GM10847 (cell line): ENCODE measurements around the gene UROC1.

Source experiments
- POLR2A ChIP-seq: IDR thresholded peaks from 2 replicates; pipeline ENCODE4 v1.6.1; 2011; ENCODE audit not compliant: insufficient read length; ENCODE audit errors: extremely low read depth

The UROC1 gene

DNA sequence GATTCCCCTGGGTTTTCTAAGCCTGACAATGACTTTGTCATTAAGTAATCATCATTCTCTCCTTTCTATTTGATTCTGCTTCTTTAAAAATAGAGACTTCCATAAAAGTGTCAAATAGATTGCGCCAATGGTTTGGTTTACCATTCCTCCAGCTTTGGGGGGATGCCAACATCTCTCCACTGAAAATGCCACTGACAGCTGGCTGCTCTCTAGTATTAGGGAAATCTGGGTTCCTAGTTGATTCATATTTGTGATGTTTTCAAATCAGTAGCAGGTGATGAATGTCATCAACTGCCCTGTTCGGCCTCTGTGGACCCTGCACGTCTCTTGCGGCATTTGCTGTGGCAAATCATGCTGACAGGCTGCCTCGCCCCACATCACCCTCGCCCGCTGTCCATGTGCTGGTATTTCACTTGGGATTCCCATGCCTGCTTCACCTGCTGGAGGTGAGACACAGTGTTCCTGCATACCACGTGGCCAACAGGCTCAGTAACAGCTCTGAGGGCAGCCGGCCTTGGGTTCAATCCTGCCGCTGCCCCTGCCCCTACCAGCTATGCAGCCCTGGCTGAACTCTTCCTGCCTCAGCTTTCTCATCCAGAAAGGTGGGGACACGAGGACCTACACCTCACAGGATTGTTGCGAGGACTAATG, 70.0 kb downstream of the UROC1 start:
- TF ChIP-seq POLR2A, result no peak

DNA sequence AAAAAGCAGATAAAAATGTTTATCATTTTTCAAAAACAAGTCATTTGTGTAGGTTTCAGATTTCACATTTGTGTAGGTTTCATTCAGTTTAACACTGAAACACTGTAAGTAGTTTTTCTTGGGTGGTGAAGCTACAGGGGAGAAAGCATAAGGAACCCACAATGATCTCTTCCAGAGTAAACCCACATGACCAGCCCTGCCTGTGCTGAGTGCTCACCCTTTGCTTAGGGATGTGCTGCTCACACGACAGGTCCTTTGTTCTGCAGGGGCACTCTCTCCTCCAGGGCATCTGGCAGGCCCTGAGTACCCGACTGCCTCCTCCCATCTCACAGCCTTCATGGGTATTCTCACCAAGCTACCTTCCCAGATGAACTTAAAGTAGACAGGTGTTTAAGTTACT, 70.8 kb downstream of the UROC1 start:
- TF ChIP-seq POLR2A, result no peak

DNA sequence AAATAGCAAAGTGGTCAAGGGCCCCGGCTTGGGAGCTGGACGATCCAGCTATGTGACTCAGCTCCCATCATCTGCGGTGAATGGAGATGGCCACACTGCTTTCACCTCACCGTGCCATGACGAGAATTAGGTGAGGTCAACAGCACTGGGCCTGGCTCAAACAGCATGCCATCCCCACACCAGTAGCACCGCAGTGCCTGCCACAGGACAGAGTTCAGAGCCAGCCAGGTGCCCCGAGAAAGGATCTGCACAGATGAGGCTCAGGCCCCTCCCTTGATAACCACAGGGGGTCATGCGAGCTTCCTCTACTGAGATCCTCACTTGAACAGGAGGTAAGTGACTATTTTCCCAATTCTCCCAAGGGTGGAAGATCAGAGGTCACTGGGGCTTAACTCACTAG, 71.3 kb downstream of the UROC1 start:
- no peak for TF ChIP-seq POLR2A

DNA sequence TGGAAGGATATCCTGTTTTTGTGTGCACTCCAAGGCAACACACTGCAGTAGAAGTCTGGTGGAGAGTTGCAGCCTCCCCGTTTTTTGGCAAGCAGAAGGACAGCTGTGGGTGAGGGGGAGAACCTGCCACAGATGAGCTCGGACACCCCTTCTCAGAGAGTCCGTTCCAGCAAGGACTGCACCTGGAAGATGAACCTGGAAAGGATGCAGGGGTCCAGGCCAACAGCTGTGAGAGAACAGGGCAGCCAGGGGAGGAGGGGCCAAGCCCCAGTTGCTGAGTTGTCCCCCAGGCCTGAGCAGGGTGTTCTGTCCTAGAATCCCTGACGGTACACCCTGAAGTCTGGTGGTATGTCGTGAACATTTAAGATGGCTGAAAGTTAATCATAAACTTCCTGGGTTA, 72.1 kb downstream of the UROC1 start:
- TF ChIP-seq POLR2A, result no peak

DNA sequence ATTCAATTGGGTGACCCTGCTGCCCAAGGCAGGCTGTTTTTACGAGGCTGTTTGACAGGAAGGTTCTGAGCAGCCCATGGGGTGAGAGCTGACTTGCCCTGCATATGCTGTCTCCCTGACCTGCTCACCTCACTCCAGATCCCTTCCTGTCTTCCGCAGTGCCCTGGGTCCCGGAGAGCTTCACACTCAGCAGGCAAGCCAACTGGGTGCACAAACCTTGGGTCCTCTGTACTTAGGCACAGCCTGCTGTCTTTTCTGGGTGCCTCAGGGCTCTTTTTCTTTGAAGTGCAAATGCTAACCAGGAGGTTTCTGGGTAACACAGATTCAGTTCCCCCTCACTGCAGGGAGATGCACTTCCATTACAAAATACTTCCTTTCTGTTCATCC, 74.7 kb downstream of the UROC1 start:
- no peak for TF ChIP-seq POLR2A

DNA sequence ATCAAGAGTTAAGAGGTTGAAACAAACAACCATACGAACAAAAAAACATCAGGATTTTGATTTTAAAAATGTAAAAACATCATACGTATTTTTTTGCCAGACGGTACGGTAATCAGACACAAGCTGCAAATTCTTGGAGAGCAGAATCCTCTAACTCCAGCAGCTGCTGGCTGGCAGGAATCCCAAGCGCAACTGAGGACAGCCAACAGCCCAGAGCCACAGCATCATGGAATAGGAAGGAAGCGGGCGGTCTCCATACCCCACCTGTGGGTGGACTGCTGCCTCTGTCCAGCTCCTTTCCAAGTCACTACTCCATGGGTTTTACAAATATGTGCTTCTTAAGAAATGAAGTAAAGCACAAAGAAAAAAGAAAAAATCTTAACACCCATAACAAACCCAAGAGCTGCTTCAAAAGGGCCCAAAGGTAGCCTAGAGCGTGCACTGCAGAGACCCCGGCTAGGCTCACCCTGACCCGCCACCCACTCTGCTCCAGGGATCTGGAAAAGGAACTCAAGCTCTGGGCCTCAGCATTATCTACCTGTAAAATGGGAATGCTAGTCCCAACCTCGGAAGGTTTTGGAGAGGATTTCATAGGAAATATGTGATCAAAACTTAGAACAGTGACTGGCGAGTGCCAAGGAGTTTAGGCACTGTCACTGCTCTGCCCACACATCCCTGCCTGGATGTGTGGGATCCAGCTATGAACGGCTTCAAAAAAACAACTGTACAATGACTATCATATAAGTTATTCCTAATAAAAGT, 75.3 kb downstream of the UROC1 start:
- TF ChIP-seq POLR2A, result no peak

DNA sequence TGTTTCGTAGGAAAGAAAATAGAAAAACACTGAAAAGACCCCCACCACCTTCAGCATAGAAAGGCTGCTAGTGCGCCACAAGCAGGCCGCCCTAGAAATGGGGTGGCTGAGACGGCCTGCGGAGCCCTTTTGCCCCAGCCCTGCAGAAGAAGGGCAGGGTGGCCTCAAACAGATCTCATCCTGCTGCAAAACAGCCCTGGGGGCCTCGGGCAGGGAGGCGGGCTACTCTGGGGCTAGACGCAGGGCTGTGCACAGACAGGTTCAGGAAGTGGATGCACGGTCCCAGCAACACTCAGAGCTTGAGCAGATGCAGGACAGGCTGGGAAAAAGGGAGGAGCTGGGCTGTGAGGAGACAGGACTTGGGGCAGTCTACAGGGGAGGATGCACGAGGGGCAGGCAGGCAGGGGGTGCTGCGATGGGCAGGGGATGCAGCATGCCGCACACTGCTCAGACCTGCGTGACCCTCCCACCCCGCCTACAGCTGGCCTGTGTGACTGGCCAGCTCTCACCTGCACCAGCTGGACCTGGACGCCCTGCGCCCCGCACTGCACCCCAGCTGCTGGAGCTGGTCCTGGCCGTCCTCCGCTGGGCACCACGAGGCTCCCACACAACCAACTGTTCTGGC, 76.2 kb downstream of the UROC1 start:
- no peak for TF ChIP-seq POLR2A

DNA sequence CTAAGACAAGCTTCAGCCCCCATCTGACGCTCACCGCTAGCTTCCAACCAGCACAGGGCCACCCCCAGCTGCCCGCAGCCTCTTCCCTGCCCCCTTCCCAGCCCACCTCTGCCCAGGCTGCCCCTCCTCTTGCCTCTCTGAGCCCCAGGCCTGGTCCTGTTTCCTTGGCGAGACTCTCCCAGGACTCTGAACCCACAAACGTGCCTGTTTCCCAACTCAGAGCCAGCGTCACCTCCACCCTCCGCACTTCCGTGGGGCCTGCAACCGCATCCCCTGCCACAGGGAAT, 76.9 kb downstream of the UROC1 start:
- no peak for TF ChIP-seq POLR2A

DNA sequence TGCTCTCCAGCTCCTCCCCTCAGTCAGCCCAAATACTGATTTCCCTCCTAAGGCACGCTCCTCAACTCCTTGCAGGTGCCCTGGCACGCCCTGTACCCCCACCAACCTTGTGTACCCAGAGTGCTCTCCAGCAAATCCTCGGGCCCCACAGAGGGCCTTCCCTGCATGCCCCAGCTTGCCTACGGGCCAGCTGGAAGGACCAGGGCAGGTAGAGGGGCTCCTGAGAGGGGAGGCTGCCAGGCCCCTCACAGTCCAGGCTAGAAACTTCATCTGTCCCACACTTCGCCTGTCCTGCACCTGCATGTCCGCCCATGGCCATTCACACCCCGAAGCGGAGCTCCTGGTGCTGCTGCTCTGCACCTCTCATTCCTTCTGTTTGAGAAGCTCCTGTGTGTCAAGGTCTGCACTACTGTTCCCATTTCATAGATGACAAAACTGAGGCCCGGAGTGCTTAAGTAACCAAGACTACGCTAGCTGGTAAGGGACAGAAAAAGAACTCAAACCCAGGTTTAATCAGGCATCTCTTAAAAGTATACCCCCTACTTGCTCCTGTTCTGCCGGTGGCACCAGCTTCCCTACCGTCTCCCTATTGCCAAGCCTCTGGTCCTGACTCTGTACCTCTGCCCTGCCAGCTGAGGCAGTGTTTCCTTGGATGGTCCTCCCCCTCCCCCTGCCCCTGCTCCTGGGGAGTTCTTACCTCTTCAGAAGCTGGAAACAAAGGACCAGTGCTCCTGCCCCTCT, 77.4 kb downstream of the UROC1 start:
- TF ChIP-seq POLR2A, result no peak

DNA sequence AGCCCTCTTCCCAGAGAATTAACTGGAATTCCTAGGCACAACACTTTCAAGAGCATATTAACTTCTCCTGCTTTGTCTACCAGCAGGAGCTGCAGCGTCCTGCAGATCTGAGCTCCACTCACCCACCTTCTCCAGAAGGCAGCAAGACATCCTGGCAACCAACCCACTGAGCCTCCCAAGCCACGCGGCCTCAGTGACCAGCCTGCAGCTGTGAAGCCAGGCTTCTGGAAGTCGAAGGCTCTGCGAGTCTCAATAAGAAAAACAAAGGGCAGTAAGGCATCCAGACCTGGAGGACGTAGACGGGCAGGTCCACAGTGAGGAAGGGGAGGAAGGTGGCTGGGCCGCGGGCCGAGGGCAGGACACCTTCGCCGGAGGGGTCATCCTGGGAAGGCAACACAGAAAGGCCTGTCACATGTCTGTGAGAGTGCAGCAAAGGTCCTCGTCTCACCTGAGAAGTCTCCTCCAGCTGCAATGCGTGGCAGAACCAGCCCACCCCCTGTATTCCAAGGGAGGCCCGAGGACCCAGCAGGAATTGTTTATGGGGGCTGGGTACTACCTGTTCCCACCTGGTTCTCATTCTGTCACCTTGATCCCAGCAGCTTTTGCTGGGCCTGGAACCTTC, 78.1 kb downstream of the UROC1 start:
- no peak for TF ChIP-seq POLR2A

DNA sequence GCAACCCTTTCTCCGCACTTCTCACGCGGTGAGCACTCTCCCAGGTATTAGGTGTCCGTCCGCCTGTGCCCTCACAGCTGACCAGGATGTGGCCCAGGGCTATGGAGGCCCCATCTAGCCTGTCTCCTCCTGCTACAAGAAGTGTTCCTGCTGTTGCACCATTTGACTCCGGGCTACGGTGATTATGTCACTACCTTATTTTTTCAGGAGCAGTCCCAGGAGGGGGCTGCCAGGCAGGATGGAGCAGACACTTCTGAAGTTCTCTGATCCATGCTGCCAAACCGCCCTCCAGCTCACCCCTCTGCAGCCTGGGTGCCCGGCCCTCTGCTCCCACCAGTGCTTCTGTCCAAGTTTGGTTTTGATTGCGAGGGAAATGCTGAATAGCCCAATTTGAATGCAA, 78.8 kb downstream of the UROC1 start:
- TF ChIP-seq POLR2A, result no peak

DNA sequence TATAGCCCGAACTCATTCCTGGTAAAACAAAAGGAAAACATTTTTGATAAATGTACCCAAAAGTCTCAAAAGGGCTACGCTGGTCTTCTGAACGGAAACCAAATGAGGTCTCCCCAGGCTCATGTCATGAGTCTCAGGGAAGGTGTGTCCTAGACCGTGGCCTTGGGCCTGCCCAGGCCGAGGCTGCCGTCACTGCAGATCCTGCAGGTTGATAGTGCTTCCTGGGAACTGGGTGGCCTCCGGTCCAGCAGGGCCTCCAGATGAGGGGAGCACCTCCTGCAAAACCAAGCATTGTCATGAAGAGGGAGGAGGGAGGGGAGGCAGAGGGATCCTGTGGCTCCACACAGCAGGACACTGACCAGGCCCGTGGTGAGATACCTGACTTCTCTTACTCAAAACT, 79.4 kb downstream of the UROC1 start:
- TF ChIP-seq POLR2A, result no peak

DNA sequence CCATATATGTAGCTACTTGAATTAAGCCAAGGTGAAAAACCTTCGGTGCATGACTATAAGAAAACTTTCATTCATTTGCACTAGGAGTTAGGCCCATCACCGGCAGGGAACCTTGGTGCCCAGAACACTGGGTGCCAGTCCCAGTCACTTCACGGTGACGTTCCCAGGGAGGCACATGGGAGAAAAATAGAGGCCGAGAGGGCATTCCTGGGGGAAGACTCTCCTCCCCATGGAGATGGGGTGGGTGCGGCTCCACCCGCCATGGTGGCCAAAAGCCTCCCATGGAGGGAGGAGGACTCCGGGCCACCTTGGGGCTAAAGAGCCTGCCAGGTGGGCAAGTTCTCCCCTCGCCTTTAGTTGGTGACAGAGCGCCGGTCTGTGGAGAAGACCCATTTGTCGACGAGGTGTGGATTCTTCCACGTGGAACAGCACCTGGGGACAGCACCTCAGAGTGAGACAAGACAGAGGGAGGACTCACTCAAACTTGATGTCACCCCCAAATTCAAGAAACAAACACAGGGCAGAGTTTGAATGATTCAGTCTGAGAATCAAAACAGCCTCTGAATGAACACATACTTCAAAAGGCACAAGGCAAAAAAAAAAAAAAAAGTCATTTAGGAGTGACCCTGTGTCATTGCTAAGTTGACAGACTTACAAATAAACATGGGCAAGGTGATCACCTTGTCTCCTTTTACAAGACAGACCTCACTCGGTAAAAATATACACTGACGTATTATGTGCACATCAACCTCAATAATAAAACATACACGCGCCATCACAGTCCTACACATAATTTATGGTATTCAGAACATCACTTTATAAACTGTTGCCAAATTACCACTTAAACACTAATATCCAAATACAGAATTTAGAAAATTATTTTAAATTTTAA, 80.5 kb downstream of the UROC1 start:
- no peak for TF ChIP-seq POLR2A

DNA sequence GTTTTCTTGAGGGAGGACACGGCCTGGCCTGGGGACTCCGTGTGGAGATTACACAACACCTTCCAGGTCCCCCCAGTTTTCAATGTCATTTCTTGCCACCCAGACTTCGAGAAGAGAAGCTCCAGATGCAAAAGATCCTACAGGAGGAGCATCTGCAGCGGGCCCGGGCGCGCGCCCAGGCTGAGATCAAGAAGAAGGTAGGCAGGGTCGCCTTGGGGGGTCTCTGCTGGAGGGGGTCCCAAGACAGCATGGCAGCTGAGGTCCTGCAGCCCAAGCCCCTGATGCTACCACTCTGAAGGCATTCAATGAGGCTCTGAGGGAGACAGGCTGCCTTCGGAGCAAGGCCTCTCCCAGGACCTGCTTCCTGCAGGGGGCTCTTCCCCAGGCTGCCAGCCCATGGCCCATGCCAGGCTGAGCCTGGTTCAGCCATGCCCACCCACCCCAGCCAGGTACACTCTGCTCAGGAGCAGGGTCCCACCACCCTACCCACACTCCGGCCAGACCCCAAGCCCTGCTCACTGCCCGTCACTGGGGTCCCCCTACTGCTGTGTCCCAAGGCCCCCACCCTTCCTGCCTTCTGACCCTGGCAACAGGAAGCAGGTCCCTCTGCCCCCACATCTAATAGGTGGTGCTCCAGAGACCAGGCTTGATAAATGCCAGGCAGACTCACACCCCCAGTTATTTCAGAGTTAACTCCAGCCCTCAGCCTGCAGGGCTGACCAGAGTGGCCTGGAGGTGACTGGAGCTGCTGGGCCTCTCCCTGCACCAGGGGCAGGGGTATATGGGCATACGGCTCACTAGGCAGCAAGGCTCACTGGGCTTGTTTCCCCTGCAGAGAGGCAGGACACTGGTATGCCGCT, 81.9 kb downstream of the UROC1 start:
- TF ChIP-seq POLR2A, result no peak
